Measurements from ENCODE around the gene ZFP64. TPM values are rescaled to one million over a fixed set of nuclear protein-coding genes. Genes with fewer than 3 reads are reported as not detected.

Gene ZFP64
- total RNA-seq, 1 donor from 2014 or later: 17.0 TPM

- ATAC-seq (no peak), DNase-seq (ENCODE audit: low spot score) (no peak)
- intact Hi-C loops (cut with DNase I): no loop called here
Observed at GRCh38 chr20:52124821-52125220, 66.8 kb downstream of the ZFP64 start.

GRCh38 chr20:52118696-52119095 lies 72.9 kb downstream of the ZFP64 start:
- ATAC-seq (no peak), DNase-seq (ENCODE audit: low spot score) (no peak)
- intact Hi-C loops (cut with DNase I): no loop called here

GRCh38 chr20:52118016-52118623 lies 73.5 kb downstream of the ZFP64 start:
- intact Hi-C loops (cut with DNase I): no loop called here
- DNase-seq (ENCODE audit: low spot score) (peak; percentile 0), ATAC-seq (no peak)

- intact Hi-C loops (cut with DNase I): no loop called here
- ATAC-seq (no peak), DNase-seq (ENCODE audit: low spot score) (no peak)
Observed at GRCh38 chr20:52110456-52110855, 81.1 kb downstream of the ZFP64 start.

- intact Hi-C loops (cut with DNase I): no loop called here
- DNase-seq (ENCODE audit: low spot score) (no peak), ATAC-seq (no peak)
Observed at GRCh38 chr20:52105442-52106422, 85.8 kb downstream of the ZFP64 start.

- ATAC-seq: peak; percentile 45
- intact Hi-C loops (cut with DNase I): no loop called here
- DNase-seq (ENCODE audit: low spot score): peak; percentile 70
Observed at GRCh38 chr20:52104546-52105441, 86.8 kb downstream of the ZFP64 start.

GRCh38 chr20:52103913-52104545 lies 87.5 kb downstream of the ZFP64 start:
- ATAC-seq: peak; percentile 51

GRCh38 chr20:52103335-52103912 lies 88.2 kb downstream of the ZFP64 start:
- peak; percentile 40 for ATAC-seq

More at GRCh38 chr20:52103913-52104545, 87.5 kb downstream of the ZFP64 start:
- intact Hi-C loops (cut with DNase I): no loop called here
- DNase-seq (ENCODE audit: low spot score): no peak

GRCh38 chr20:52102559-52102958 lies 89.0 kb downstream of the ZFP64 start:
- no peak for ATAC-seq
- no peak for DNase-seq (ENCODE audit: low spot score)
- intact Hi-C loops (cut with DNase I): no loop called here

More at GRCh38 chr20:52103335-52103912, 88.2 kb downstream of the ZFP64 start:
- intact Hi-C loops (cut with DNase I): no loop called here
- DNase-seq (ENCODE audit: low spot score): no peak

- DNase-seq (ENCODE audit: low spot score) (no peak), ATAC-seq (no peak)
- intact Hi-C loops (cut with DNase I): no loop called here
Observed at GRCh38 chr20:52102126-52102525, 89.5 kb downstream of the ZFP64 start.

Measured in sciatic nerve (tissue), 2 donors.